GM12878 (cell line): ENCODE results near the gene MAGEB1. TPM values are rescaled to one million over a fixed set of nuclear protein-coding genes. Genes with fewer than 3 reads are reported as not detected.

Experiments
- ATAC-seq: fragments of 200-7000 bp; cut with Tn5 transposase; 3 replicates; pipeline ENCODE4 v1.9.1; 2020; ENCODE audit warnings: mild to moderate bottlenecking, moderate library complexity
- BruUV-seq: library from RNA; stranded (reverse); fragments of 400-500 nt; replicated peaks from 2 replicates; lab custom pipeline; 2021; lab: Mats Ljungman, UMichigan
- CTCF ChIA-PET: fragments of 300-600 bp; sonication (Branson Sonifier 250); formaldehyde crosslinking; extraction: SDS; loops from one replicate; lab custom pipeline; 2021; ENCODE audit warnings: inconsistent platforms; lab: Yijun Ruan, JAX
- POLR2A ChIA-PET: fragments of 350-600 bp; formaldehyde crosslinking; extraction: SDS; loops from one replicate; lab custom pipeline; 2021; ENCODE audit warnings: inconsistent platforms; lab: Charles Lee
- RAD21 ChIA-PET: fragments of 300-600 bp; sonication (Branson Sonifier 250); formaldehyde crosslinking; loops from one replicate; lab custom pipeline; 2023; ENCODE audit warnings: antibody characterized with exemption; ENCODE audit not compliant: unreplicated experiment; lab: Charles Lee
- SMC1A ChIA-PET: fragments of 300-600 bp; sonication (Branson Sonifier 250); formaldehyde crosslinking; loops from one replicate; lab custom pipeline; 2023; ENCODE audit not compliant: unreplicated experiment, uncharacterized antibody; lab: Charles Lee
- DNase-seq: peaks from one replicate; pipeline ENCODE4 v3.0.0-alpha.2; 2011; ENCODE audit warnings: low read depth, low spot score
- FAIRE-seq: peaks from 3 replicates; lab custom pipeline; 2011; peaks lifted over from hg19 to GRCh38; lab: Jason Lieb, UNC
- H2AFZ ChIP-seq: 2 replicates; pipeline ENCODE4 v1.6.0; 2011; ENCODE audit warnings: low read depth, low read length, control low read depth; ENCODE audit not compliant: control insufficient read depth
- H3K27ac ChIP-seq: 2 replicates; pipeline ENCODE4 v1.5.1; 2011; ENCODE audit warnings: control low read depth; ENCODE audit not compliant: control insufficient read depth, insufficient read depth
- H3K27me3 ChIP-seq, 2 experiments: replicated peaks in 1 of 2; 2 replicates each; pipeline versions ENCODE4 v1.6.0 to v1.6.1; 2011; ENCODE audit warnings: low read length in 1 of 2; ENCODE audit not compliant: control insufficient read depth in 2 of 2, insufficient read depth in 2 of 2
- H3K36me3 ChIP-seq, 2 experiments: 2 replicates each; pipeline ENCODE4 v1.5.1; 2011; ENCODE audit warnings: low read length in 1 of 2; ENCODE audit not compliant: control insufficient read depth in 2 of 2, insufficient read depth in 2 of 2
- H3K4me1 ChIP-seq: 2 replicates; pipeline ENCODE4 v1.6.1; 2011; ENCODE audit warnings: mild to moderate bottlenecking, low read length, moderate library complexity, mixed read lengths; ENCODE audit not compliant: control insufficient read depth, insufficient read depth
- H3K4me2 ChIP-seq: 2 replicates; pipeline ENCODE4 v1.6.0; 2011; ENCODE audit warnings: control low read depth; ENCODE audit not compliant: control insufficient read depth, insufficient read depth
- H3K4me3 ChIP-seq: fragments of 200-600 bp; sonication (generic); 2 replicates; pipeline ENCODE4 v1.5.1; 2016
- H3K79me2 ChIP-seq: 2 replicates; pipeline ENCODE4 v1.6.0; 2011; ENCODE audit warnings: low read length; ENCODE audit not compliant: control insufficient read depth, insufficient read depth
- H3K9ac ChIP-seq: 2 replicates; pipeline ENCODE4 v1.8.0; 2011; ENCODE audit warnings: low read length, control low read depth, mixed read lengths; ENCODE audit not compliant: control insufficient read depth, insufficient read depth
- H3K9me3 ChIP-seq: replicated peaks from 3 replicates; pipeline ENCODE4 v1.5.1; 2011; ENCODE audit warnings: mild to moderate bottlenecking, low read length; ENCODE audit not compliant: control insufficient read depth, insufficient read depth
- H4K20me1 ChIP-seq: 2 replicates; pipeline ENCODE4 v1.6.0; 2011; ENCODE audit not compliant: control insufficient read depth, insufficient read depth
- EGR1 ChIP-seq, 2 experiments: IDR thresholded peaks; 1 replicate in 1 of 2; 2 replicates in 1 of 2; pipeline ENCODE4 v1.6.1; 2011 to 2012; ENCODE audit warnings: low read depth in 2 of 2, low read length in 2 of 2, borderline replicate concordance in 1 of 2, mild to moderate bottlenecking in 1 of 2, moderate library complexity in 1 of 2
- NFYA ChIP-seq: IDR thresholded peaks from 2 replicates; pipeline ENCODE4 v1.6.1; 2011; ENCODE audit warnings: low read depth, mild to moderate bottlenecking, low read length, improper control_type of control experiment, borderline replicate concordance
- PAX8 ChIP-seq: fragments of 450-650 bp; IDR thresholded peaks from 2 replicates; pipeline ENCODE4 v1.6.1; 2017; ENCODE audit warnings: mild to moderate bottlenecking, moderate library complexity
- PKNOX1 ChIP-seq: fragments of 450-650 bp; IDR thresholded peaks from 2 replicates; pipeline ENCODE4 v1.6.1; 2016; ENCODE audit warnings: mild to moderate bottlenecking
- RBBP5 ChIP-seq: fragments of 200-600 bp; sonication (generic); conservative IDR thresholded peaks from 2 replicates; pipeline ENCODE4 v1.6.1; 2016
- TCF12 ChIP-seq: IDR thresholded peaks from 2 replicates; pipeline ENCODE4 v1.6.1; 2011; ENCODE audit warnings: low read depth, mild to moderate bottlenecking, low read length
- WGBS: methylation state at CpG from one replicate; pipeline ENCODE4 v1.1.6; 2016; ENCODE audit warnings: low lambda C conversion rate; ENCODE audit not compliant: insufficient replicate concordance, insufficient coverage; ENCODE audit errors: missing lambda C conversion rate; 5-methylcytosine and 5-hydroxymethylcytosine counted together
- in situ Hi-C: fragments of 300-500 bp; cut with MboI; formaldehyde crosslinking; loops from 9 replicates; pipeline ENCODE4 v1.14.3; 2018; ENCODE audit warnings: mixed read lengths
- intact Hi-C: fragments of 100-400 bp; cut with micrococcal nuclease; formaldehyde crosslinking; loops from one replicate; pipeline ENCODE4 v1.14.2; 2022; ENCODE audit not compliant: unreplicated experiment
- polyA plus RNA-seq, 11 experiments: library from polyadenylated mRNA; depleted of rRNA in 4 of 11; unstranded in 6 of 11; stranded (reverse) in 5 of 11; fragments of >200 nt; fragmentation: Nextera tagmentation in 4 of 11; fragmentation: Illumina TruSeq in 1 of 11; extraction: Ambion mirVana in 4 of 11; extraction: Trizol in 1 of 11; gene quantifications; 1 replicate in 1 of 11; 2 replicates in 10 of 11; pipeline versions ENCODE4 v1.2.1 to v1.2.3, GENCODE V29; 2011 to 2016; ENCODE audit warnings: inconsistent platforms in 2 of 11, missing spikeins in 2 of 11, low read depth in 1 of 11
- total RNA-seq, 4 experiments: library from RNA; depleted of rRNA in 3 of 4; stranded (reverse); fragments of >200 nt in 3 of 4; fragmentation: Illumina TruSeq in 1 of 4; extraction: Trizol in 1 of 4; gene quantifications; 2 replicates each; pipeline versions ENCODE4 v1.2.1 to v1.2.3, GENCODE V29; 2013 to 2021
- TF ChIP-seq, protein P1 (sequence below): fragments of 450-650 bp; formaldehyde crosslinking; IDR thresholded peaks from 2 replicates; pipeline ENCODE4 v1.5.0; 2022; ENCODE audit warnings: mild to moderate bottlenecking, missing genetic modification characterization

The MAGEB1 gene
- total and polyA plus RNA-seq, 10 of the 15 experiments (the other 5 are each of a cell fraction or from before 2014, with no cell fraction given), result 0.04 to 0.06 TPM; not detected in 8

GRCh38 chrX:30262763-30263162 lies 15.8 kb downstream of the MAGEB1 start:
- ATAC-seq, result no peak

More at GRCh38 chrX:30262763-30263162, 15.8 kb downstream of the MAGEB1 start:
- Histone ChIP-seq H4K20me1 (no peaks in the 10 kb centered on the region), H3K27ac (no peak overlapping the region), H2AFZ (no peak overlapping the region), H3K4me2 (no peak overlapping the region), H3K27me3 (no peaks in the 10 kb centered on the region), H3K9ac (no peak overlapping the region), H3K9me3 (no peaks in the 10 kb centered on the region), H3K4me1 (no peaks in the 10 kb centered on the region), H3K36me3 (no peaks in the 10 kb centered on the region), H3K4me3 (no peak overlapping the region), H3K79me2 (no peaks in the 10 kb centered on the region)
- in situ Hi-C loops, result no loop called here
- ChIA-PET RAD21 (no interaction called here), CTCF (interaction anchor here (1.6 kb wide), 1 partner anchor 11 kb away, joined by 8 read pairs; no protein-coding TSS in a partner anchor), SMC1A (no interaction called here), POLR2A (no interaction called here)
- WGBS, result 41% methylated on average over 1 of the region's 1 CpG
- TF ChIP-seq RBBP5 (no peak), PKNOX1 (no peak), NFYA (no peak), TCF12 (no peak), PAX8 (no peak), EGR1 (IDR thresholded peaks at IDR 0.05; ENCODE audit: borderline replicate concordance in 1 of 2, low read depth in 2 of 2, low read length in 2 of 2) (no peak)
- TF ChIP-seq, protein P1, sequence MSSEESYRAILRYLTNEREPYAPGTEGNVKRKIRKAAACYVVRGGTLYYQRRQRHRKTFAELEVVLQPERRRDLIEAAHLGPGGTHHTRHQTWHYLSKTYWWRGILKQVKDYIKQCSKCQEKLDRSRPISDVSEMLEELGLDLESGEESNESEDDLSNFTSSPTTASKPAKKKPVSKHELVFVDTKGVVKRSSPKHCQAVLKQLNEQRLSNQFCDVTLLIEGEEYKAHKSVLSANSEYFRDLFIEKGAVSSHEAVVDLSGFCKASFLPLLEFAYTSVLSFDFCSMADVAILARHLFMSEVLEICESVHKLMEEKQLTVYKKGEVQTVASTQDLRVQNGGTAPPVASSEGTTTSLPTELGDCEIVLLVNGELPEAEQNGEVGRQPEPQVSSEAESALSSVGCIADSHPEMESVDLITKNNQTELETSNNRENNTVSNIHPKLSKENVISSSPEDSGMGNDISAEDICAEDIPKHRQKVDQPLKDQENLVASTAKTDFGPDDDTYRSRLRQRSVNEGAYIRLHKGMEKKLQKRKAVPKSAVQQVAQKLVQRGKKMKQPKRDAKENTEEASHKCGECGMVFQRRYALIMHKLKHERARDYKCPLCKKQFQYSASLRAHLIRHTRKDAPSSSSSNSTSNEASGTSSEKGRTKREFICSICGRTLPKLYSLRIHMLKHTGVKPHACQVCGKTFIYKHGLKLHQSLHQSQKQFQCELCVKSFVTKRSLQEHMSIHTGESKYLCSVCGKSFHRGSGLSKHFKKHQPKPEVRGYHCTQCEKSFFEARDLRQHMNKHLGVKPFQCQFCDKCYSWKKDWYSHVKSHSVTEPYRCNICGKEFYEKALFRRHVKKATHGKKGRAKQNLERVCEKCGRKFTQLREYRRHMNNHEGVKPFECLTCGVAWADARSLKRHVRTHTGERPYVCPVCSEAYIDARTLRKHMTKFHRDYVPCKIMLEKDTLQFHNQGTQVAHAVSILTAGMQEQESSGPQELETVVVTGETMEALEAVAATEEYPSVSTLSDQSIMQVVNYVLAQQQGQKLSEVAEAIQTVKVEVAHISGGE (CRISPR knock-in tag), result no peak
- intact Hi-C loops, result no loop called here
- no TSS peak for BruUV-seq
- no peak for FAIRE-seq
- DNase-seq, result no peak
